Progenitor cell of endocrine pancreas (in vitro differentiated cells): Measurements from ENCODE around the gene UBTD1. TPM values are rescaled to one million over a fixed set of nuclear protein-coding genes. Genes with fewer than 3 reads are reported as not detected.
"Not testable (repeated sequence)": the region's sequence is repeated elsewhere in the genome, so short reads cannot be mapped to it uniquely, and the experiment has no call there.

ENCODE experiments used
- DNase-seq: peaks from one replicate; pipeline ENCODE4 v3.0.0; 2021; ENCODE audit warnings: low spot score; ENCODE audit not compliant: unreplicated experiment
- H3K27ac Mint-ChIP-seq: 2 replicates; pipeline ENCODE4 v1.8.0; 2021; ENCODE audit warnings: mild to moderate bottlenecking, moderate library complexity, mixed read lengths
- H3K27me3 Mint-ChIP-seq: 2 replicates; pipeline ENCODE4 v1.8.0; 2021; ENCODE audit warnings: mixed read lengths
- H3K36me3 Mint-ChIP-seq: 2 replicates; pipeline ENCODE4 v1.8.0; 2022; ENCODE audit warnings: mixed read lengths; ENCODE audit not compliant: insufficient read depth
- H3K4me1 Mint-ChIP-seq: 2 replicates; pipeline ENCODE4 v1.8.0; 2021; ENCODE audit warnings: low read depth, mixed read lengths
- H3K4me3 Mint-ChIP-seq: 2 replicates; pipeline ENCODE4 v1.8.0; 2021; ENCODE audit warnings: low read depth, mild to moderate bottlenecking, moderate library complexity, mixed read lengths
- H3K9me3 Mint-ChIP-seq: 2 replicates; pipeline ENCODE4 v1.8.0; 2021; ENCODE audit warnings: low read depth, mixed read lengths
- total RNA-seq: library from RNA; stranded (reverse); gene quantifications from 2 replicates; pipeline ENCODE4 v1.2.1, GENCODE V29; 2021
- TF ChIP-seq, protein P1 (sequence below): fragments of 200-600 bp; sonication (generic); IDR thresholded peaks from one replicate; pipeline ENCODE4 v1.5.0; 2021; ENCODE audit warnings: antibody characterized with exemption, mild to moderate bottlenecking; ENCODE audit not compliant: unreplicated experiment

Gene UBTD1
- total RNA-seq, 1 donor from 2014 or later: 9.0 TPM

DNA sequence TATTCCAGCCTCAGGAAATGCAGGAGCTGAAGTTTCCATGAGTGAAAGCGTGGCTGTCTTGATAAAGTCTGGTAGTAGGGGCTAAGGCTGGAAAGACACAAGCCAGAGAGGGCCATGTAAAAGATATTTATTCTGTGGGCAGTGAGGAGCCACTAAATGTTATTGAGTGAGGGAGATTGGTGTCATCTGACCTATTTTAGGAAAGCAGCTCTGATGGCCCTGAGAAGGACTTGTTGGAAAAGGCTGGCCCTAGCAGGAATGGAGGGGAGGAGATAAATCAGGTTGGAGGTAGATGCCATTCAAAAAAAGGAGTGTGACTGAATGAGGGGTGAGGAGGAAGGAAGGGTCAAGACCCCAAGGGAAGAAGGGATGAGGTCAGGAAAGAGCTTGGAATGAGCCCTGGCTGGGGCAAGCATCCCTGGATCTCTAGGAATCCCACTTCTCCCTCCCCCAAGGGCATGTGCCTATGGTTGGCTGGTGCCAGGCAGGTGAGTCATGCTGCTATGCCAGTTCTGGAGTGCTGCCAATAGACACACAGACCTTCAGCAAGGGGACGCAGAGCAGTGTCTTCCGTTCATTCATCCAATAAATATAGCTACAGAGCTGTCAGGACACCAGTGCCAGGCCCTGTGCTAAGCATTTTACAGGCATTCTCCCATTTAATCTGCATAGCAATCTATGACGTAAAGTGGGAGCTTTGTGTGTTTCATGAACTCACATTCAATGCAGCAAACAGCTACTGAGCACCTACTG lies 75.8 kb downstream of the UBTD1 start:
- Mint-ChIP-seq H3K36me3 (no peaks in the 10 kb centered on the region), H3K27ac (no peak overlapping the region), H3K4me1 (no peaks in the 10 kb centered on the region), H3K4me3 (no peak overlapping the region), H3K27me3 (no peaks in the 10 kb centered on the region), H3K9me3 (no peaks in the 10 kb centered on the region)
- no peak for DNase-seq
- TF ChIP-seq, protein P1, sequence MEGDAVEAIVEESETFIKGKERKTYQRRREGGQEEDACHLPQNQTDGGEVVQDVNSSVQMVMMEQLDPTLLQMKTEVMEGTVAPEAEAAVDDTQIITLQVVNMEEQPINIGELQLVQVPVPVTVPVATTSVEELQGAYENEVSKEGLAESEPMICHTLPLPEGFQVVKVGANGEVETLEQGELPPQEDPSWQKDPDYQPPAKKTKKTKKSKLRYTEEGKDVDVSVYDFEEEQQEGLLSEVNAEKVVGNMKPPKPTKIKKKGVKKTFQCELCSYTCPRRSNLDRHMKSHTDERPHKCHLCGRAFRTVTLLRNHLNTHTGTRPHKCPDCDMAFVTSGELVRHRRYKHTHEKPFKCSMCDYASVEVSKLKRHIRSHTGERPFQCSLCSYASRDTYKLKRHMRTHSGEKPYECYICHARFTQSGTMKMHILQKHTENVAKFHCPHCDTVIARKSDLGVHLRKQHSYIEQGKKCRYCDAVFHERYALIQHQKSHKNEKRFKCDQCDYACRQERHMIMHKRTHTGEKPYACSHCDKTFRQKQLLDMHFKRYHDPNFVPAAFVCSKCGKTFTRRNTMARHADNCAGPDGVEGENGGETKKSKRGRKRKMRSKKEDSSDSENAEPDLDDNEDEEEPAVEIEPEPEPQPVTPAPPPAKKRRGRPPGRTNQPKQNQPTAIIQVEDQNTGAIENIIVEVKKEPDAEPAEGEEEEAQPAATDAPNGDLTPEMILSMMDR: no peak

- DNase-seq: no peak
- no peak overlapping the region for H3K27ac Mint-ChIP-seq
- TF ChIP-seq, protein P1: no peak
- H3K27me3 Mint-ChIP-seq: no peaks in the 10 kb centered on the region
- H3K4me3 Mint-ChIP-seq: no peak overlapping the region
- no peaks in the 10 kb centered on the region for H3K4me1 Mint-ChIP-seq
- no peaks in the 10 kb centered on the region for H3K9me3 Mint-ChIP-seq
- no peaks in the 10 kb centered on the region for H3K36me3 Mint-ChIP-seq
Observed at GRCh38 chr10:97575127-97575668, 76.5 kb downstream of the UBTD1 start.

- not testable (repeated sequence) for H3K4me3 Mint-ChIP-seq, H3K27ac Mint-ChIP-seq, H3K27me3 Mint-ChIP-seq, H3K4me1 Mint-ChIP-seq, DNase-seq, H3K9me3 Mint-ChIP-seq, H3K36me3 Mint-ChIP-seq
Observed at GRCh38 chr10:97576487-97576886, 77.8 kb downstream of the UBTD1 start.

DNA sequence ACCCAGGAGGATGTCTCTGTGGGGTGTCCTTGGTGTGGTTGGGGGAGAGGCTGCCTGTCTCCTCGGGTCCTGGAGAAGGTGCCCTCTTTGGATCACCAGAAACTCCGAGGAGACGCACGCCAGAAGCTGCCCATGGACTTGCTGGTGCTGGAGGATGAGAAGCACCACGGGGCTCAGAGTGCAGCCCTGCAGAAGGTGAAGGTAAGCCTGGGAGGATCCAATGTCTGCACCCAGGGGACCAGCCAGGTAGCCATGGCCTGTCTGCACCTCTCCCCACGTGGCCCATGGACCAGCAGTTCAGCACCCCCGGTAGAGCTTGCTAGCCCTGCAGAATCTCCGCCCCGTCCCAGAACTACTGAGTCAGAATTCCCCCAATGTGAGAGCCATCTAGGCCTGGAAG lies 79.0 kb downstream of the UBTD1 start:
- no peak for DNase-seq

DNA sequence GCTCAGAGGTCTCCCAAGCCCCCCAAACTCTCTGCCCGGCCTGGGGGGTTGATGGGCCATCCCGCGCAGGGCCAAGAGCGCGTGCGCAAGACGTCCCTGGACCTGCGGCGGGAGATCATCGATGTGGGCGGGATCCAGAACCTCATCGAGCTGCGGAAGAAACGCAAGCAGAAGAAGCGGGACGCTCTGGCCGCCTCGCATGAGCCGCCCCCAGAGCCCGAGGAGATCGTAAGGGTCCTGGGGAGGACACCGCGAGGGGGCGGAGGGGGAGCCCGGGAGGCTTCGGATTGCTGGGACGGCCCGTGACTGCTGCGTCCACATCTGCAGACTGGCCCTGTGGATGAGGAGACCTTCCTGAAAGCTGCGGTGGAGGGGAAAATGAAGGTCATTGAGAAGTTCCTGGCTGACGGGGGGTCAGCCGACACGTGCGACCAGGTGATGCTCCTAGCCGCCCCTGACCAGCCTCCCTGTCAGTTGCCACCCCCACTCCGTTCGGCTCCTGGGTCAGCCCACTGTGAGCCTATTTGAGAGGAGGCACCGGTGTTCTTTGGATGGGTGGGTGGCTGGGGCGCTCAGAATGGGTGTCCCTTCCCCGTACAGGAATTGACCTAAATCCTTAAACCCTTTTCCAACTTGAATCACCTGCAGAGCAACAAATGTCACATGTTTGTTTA lies 79.6 kb downstream of the UBTD1 start:
- no peak overlapping the region for H3K27ac Mint-ChIP-seq
- no peak for DNase-seq
- no peaks in the 10 kb centered on the region for H3K27me3 Mint-ChIP-seq
- H3K4me1 Mint-ChIP-seq: no peaks in the 10 kb centered on the region
- no peak overlapping the region for H3K4me3 Mint-ChIP-seq
- no peaks in the 10 kb centered on the region for H3K9me3 Mint-ChIP-seq
- no peaks in the 10 kb centered on the region for H3K36me3 Mint-ChIP-seq
- TF ChIP-seq, protein P1: no peak

More for the DNA sequence above, 79.0 kb downstream of the UBTD1 start:
- Mint-ChIP-seq H3K4me3 (no peak overlapping the region), H3K9me3 (no peaks in the 10 kb centered on the region), H3K4me1 (no peaks in the 10 kb centered on the region), H3K27me3 (no peaks in the 10 kb centered on the region), H3K27ac (no peak overlapping the region), H3K36me3 (no peaks in the 10 kb centered on the region)
- TF ChIP-seq, protein P1: no peak
